Ovary (tissue), 9 donors: ENCODE results near the gene TSACC. TPM values are rescaled to one million over a fixed set of nuclear protein-coding genes. Genes with fewer than 3 reads are reported as not detected.

ENCODE experiments used
- DNase-seq, 5 donors: peaks; one replicate each; pipeline ENCODE4 v3.0.0-alpha.2; 2019 to 2020
- H3K27ac ChIP-seq, 2 donors: fragments of 200-600 bp; one replicate each; pipeline versions ENCODE4 v1.5.1 to v1.8.0; 2019 to 2022
- H3K27me3 ChIP-seq: fragments of 200-600 bp; one replicate; pipeline ENCODE4 v1.8.0; 2022
- H3K36me3 ChIP-seq: fragments of 200-600 bp; sonication (generic); one replicate; pipeline ENCODE4 v1.5.1; 2019
- H3K4me1 ChIP-seq: one replicate; pipeline ENCODE4 v1.8.1; 2013; ENCODE audit warnings: mild to moderate bottlenecking, moderate library complexity; ENCODE audit not compliant: insufficient read depth
- H3K4me3 ChIP-seq: fragments of 200-600 bp; sonication (generic); one replicate; pipeline ENCODE4 v1.5.1; 2017
- H3K9me3 ChIP-seq, 2 donors: fragments of 200-600 bp in 1 of 2; sonication (generic) in 1 of 2; one replicate each; pipeline versions ENCODE4 v1.5.1 to v1.8.1; 2013 to 2019; ENCODE audit warnings: mild to moderate bottlenecking in 1 of 2, moderate library complexity in 1 of 2
- CTCF ChIP-seq, 3 donors: fragments of 450-650 bp in 2 of 3; fragments of 200-600 bp in 1 of 3; IDR thresholded peaks; one replicate each; pipeline versions ENCODE4 v1.5.1 to v1.8.0; 2016 to 2022; ENCODE audit warnings: antibody characterized with exemption in 3 of 3, mild to moderate bottlenecking in 1 of 3
- EP300 ChIP-seq: sonication (generic); formaldehyde crosslinking; IDR thresholded peaks from one replicate; pipeline ENCODE4 v1.6.1; 2017; ENCODE audit warnings: antibody characterized with exemption
- POLR2A ChIP-seq: fragments of 450-650 bp; IDR thresholded peaks from one replicate; pipeline ENCODE4 v1.6.1; 2017; ENCODE audit warnings: antibody characterized with exemption, mild to moderate bottlenecking, moderate library complexity
- WGBS, 3 donors: extraction: QIAGEN DNeasy Blood & Tissue Kit in 1 of 3; methylation state at CpG; one replicate each; pipeline versions ENCODE4 v1.1.5 to v1.1.7; 2013 to 2017; 5-methylcytosine and 5-hydroxymethylcytosine counted together
- intact Hi-C, 4 donors: fragments of 100-400 bp; cut with DNase I; formaldehyde crosslinking; loops; one replicate each; pipeline versions ENCODE4 v1.11.0 to v1.15.1; 2022 to 2023
- polyA plus RNA-seq, 2 donors: library from polyadenylated mRNA; stranded (reverse); fragments of 200-250 nt in 1 of 2; fragments of 350-450 nt in 1 of 2; fragmentation: Illumina TruSeq in 1 of 2; extraction: RNeasy Lipid Tissue Mini Kit (QIAGEN cat#74804) in 1 of 2; gene quantifications; one replicate each; pipeline ENCODE4 v1.2.3, GENCODE V29; 2013 to 2014
- total RNA-seq, 7 donors: library from RNA; depleted of rRNA in 2 of 7; stranded (reverse); fragments of >200 nt in 2 of 7; fragmentation: NEBNext Ultra II Directional in 3 of 7; extraction: Animal tissue kit (Norgen Biotek cat#: 25700) in 3 of 7; gene quantifications; one replicate each; pipeline versions ENCODE4 v1.1.0 to v1.2.4, GENCODE V29; 2016 to 2023
- donor health status: DM: no; HTN: no; CAD: no; lungs with moderate emphysema.
- donor health status: DM: no; HTN: no; CAD: no.
- donor health status: Bipolar disorder and iron deficiency.
- donor health status: DM: yes; HTN: yes; CAD: no.
- donor health status: DM: no; HTN: no; CAD: no.
- donor health status: DM: yes; HTN: yes; CAD: no.

Gene TSACC
- total and polyA plus RNA-seq, 9 donors, result 1.00 TPM; not detected in 8

GRCh38 chr1:156388174-156389137, 50.1 kb downstream of the TSACC start:
- WGBS, 3 donors, result 8 to 11% (median 9%) methylated on average over 70 to 73 of the region's 73 CpGs
- Histone ChIP-seq H3K27me3 (no peaks in the 10 kb centered on the region), H3K36me3 (no peaks in the 10 kb centered on the region), H3K9me3 (no peaks in the 10 kb centered on the region), H3K4me1 (peaks cover 6% of the 10 kb centered on the region), H3K27ac (no peak overlapping the region), H3K4me3 (no peak overlapping the region)
- DNase-seq, result no peak
- no peak for TF ChIP-seq POLR2A
- TF ChIP-seq CTCF (IDR thresholded peaks at IDR 0.05), result no peak
- no peak for TF ChIP-seq EP300
- intact Hi-C loops, result loop anchor here in 3 of 4 donors (5.0 to 10.0 kb wide), 3 partner anchors 56 to 216 kb away; partner anchors contain the start of gene GPATCH4 (in 1 of the 3)

- H3K36me3 ChIP-seq, result no peaks in the 10 kb centered on the region
- no peaks in the 10 kb centered on the region for H3K9me3 ChIP-seq
- no peak overlapping the region for H3K4me3 ChIP-seq
- WGBS, 3 donors, result 92 to 93% (median 93%) methylated on average over 8 of the region's 8 CpGs
- intact Hi-C loops, result loop anchor here in 3 of 4 donors (5.0 to 10.0 kb wide), 3 partner anchors 55 to 215 kb away; partner anchors contain the start of gene GPATCH4 (in 1 of the 3)
- H3K4me1 ChIP-seq, result peaks cover 6% of the 10 kb centered on the region
- DNase-seq, result no peak
- H3K27ac ChIP-seq, result no peak overlapping the region
- TF ChIP-seq EP300 (no peak), CTCF (IDR thresholded peaks at IDR 0.05) (no peak), POLR2A (no peak)
- no peaks in the 10 kb centered on the region for H3K27me3 ChIP-seq
These were observed 51.0 kb downstream of the TSACC start for GRCh38 chr1:156389311-156389710.

- no peak overlapping the region for H3K27ac ChIP-seq
These were observed 52.4 kb downstream of the TSACC start for GRCh38 chr1:156390469-156391365.

More at GRCh38 chr1:156390469-156391365, 52.4 kb downstream of the TSACC start:
- 60 to 63% (median 61%) methylated on average over 20 of the region's 20 CpGs for WGBS, 3 donors
- no peaks in the 10 kb centered on the region for H3K36me3 ChIP-seq
- no peak for TF ChIP-seq CTCF (IDR thresholded peaks at IDR 0.05)
- TF ChIP-seq EP300, result no peak
- no peak for TF ChIP-seq POLR2A
- intact Hi-C loops, result loop anchor here in 1 of 4 donors (5.0 kb wide), 1 partner anchor 42 kb away; no protein-coding TSS in a partner anchor
- H3K4me1 ChIP-seq, result peaks cover 6% of the 10 kb centered on the region
- H3K27me3 ChIP-seq, result no peaks in the 10 kb centered on the region
- no peak overlapping the region for H3K4me3 ChIP-seq
- no peak for DNase-seq
- no peaks in the 10 kb centered on the region for H3K9me3 ChIP-seq
